ENCODE results near the gene ARMC5. TPM values are rescaled to one million over a fixed set of nuclear protein-coding genes. Genes with fewer than 3 reads are reported as not detected.
A peak's percentile ranks its signal among the peaks of the same experiment; 100 is the strongest.

ARMC5 gene
- total RNA-seq, 1 experiment from 2014 or later: 6.7 TPM

DNA sequence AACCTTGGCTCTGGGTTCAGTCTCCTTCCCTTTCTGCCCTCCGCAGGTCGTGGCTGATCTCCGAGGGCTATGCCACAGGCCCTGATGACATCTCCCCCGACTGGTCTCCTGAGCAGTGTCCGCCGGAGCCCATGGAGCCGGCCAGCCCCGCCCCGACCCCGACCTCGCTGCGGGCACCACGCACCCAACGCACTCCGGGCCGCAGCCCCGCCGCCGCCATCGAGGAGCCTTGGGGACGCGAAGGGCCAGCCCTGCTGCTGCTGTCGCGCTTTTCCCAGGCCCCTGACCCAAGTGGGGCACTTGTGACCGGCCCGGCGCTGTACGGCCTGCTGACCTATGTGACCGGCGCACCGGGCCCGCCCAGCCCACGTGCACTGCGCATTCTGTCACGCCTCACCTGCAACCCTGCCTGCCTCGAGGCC is 5.1 kb downstream of the ARMC5 start:
- no peak overlapping the region for H3K27ac ChIP-seq
- H3K27me3 ChIP-seq: no peaks in the 10 kb centered on the region
- H3K4me1 ChIP-seq: no peaks in the 10 kb centered on the region
- no peaks in the 10 kb centered on the region; the same call in 1 of the 2 replicates for H3K36me3 ChIP-seq
- no peak for DNase-seq
- H3K9me3 ChIP-seq (replicated peaks): no peaks in the 10 kb centered on the region
- no peak overlapping the region for H3K4me3 ChIP-seq

DNA sequence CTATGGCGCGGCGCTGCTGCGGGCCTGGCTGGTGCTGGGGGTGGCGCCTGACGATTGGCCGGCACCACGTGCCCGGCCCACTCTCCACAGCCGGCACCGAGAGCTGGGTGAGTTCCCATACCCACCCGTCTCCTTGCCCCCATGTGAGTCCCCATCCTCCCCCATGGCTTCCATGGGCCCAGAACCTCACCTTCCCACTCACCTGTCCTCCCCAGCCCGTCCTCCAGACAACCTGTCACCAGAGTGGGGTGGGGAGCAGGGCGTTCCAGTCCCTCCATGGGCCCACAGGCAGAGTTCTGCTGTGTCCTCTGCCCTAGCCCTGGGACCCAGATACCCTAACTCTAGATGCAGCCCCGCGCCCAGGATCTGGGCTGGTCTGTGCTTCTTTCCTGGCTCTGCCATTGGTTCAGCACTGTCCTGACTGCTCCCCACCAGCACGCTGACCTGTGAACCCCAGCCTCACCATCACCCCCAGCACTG is 5.5 kb downstream of the ARMC5 start:
- DNase-seq: no peak
- no peaks in the 10 kb centered on the region for H3K9me3 ChIP-seq (replicated peaks)
- no peak overlapping the region for H3K27ac ChIP-seq
- H3K27me3 ChIP-seq: no peaks in the 10 kb centered on the region
- H3K4me3 ChIP-seq: no peak overlapping the region
- no peaks in the 10 kb centered on the region for H3K4me1 ChIP-seq
- no peaks in the 10 kb centered on the region; the same call in 1 of the 2 replicates for H3K36me3 ChIP-seq

DNA sequence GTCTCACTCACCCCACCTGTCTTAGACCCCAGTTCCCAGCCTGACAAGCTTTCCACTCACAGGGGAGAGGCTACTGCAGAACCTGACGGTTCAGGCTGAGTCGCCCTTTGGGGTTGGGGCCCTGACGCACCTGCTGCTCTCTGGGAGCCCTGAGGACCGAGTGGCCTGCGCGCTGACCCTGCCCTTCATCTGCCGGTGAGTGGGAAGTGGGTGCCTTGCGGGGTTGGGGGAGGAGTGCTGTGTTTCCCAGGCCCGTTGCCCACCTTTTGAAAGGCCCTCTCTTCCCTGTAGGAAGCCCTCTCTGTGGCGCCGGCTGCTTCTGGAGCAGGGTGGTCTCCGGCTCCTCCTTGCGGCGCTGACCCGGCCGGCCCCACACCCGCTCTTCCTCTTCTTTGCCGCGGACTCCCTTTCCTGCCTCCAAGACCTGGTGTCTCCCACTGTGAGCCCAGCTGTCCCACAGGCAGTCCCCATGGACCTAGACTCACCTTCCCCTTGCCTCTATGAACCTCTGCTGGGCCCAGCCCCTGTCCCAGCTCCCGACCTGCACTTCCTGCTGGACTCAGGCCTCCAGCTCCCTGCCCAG is 6.6 kb downstream of the ARMC5 start:
- Histone ChIP-seq H3K4me1 (no peaks in the 10 kb centered on the region), H3K27me3 (no peaks in the 10 kb centered on the region), H3K9me3 (replicated peaks) (no peaks in the 10 kb centered on the region)

DNA sequence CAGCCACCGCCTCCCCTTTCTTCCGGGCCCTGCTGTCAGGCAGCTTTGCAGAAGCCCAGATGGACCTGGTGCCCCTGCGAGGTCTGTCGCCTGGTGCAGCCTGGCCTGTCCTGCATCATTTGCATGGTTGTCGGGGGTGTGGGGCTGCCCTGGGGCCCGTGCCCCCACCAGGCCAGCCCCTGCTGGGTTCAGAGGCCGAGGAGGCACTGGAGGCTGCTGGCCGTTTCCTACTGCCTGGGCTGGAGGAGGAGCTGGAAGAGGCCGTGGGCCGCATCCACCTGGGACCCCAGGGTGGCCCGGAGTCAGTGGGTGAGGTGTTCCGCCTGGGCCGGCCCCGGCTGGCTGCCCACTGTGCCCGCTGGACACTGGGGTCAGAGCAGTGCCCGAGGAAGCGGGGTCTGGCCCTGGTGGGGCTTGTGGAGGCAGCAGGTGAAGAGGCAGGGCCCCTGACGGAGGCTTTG is 7.1 kb downstream of the ARMC5 start:
- Histone ChIP-seq H3K27me3 (no peaks in the 10 kb centered on the region), H3K36me3 (no peaks in the 10 kb centered on the region; the same call in 1 of the 2 replicates), H3K9me3 (replicated peaks) (no peaks in the 10 kb centered on the region), H3K27ac (no peak overlapping the region), H3K4me1 (no peaks in the 10 kb centered on the region), H3K4me3 (no peak overlapping the region)
- no peak for DNase-seq

More for the DNA sequence above, 6.6 kb downstream of the ARMC5 start:
- H3K36me3 ChIP-seq: no peaks in the 10 kb centered on the region; the same call in 1 of the 2 replicates
- no peak for DNase-seq
- H3K27ac ChIP-seq: no peak overlapping the region
- no peak overlapping the region for H3K4me3 ChIP-seq

DNA sequence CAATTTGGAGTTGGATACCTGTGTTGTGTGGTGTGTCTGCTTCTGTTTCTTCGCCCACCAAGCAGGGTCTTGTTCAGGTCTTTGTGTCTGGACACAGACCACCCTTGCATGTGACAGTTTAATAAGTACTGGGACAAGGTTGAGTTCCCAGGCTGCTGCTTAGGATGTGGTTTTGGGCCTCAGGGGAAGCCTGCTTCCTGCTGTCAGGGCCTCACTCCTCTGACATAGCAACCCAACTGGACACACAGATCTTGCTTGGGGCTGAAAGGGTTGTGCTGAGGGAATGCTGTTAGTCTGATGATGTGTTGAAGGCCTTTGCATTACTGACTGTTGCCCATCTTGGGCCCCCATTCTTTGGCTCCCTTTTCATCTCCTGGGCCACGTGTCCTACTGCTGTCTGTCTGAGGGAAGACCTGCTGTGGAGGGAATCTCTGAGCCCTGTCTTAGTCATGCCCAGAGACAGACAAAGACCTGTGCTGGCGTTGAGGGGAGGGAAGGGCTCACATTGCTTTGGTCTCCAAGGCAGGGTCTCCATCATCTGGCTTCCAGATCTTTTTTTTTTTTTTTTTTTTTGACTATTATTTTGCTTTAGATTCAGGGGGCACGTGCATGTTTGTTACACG is 8.0 kb downstream of the ARMC5 start:
- Histone ChIP-seq H3K27ac (no peak overlapping the region), H3K4me1 (no peaks in the 10 kb centered on the region), H3K9me3 (replicated peaks) (no peaks in the 10 kb centered on the region), H3K36me3 (no peaks in the 10 kb centered on the region; the same call in 1 of the 2 replicates), H3K4me3 (no peak overlapping the region), H3K27me3 (no peaks in the 10 kb centered on the region)
- DNase-seq: peak in 1 of 2 experiments; percentile 27

DNA sequence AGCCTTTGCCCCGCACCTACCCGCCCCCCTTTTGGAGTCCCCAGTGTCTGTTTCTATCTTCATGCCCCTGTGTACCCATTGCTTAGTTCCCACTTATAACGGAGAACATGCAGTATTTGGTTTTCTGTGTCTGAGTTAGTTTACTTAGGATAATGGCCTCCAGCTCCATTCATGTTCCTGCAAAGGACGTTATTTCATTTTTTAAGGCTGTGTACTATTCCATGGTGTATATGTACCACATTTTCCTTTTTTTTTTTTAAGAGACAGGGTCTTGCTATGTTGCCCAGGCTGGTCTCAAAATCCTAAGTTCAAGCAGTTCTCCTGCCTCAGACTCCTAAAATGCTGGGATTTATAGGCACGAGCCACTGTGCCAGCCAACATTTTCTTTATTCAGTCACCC is 8.6 kb downstream of the ARMC5 start:
- H3K27me3 ChIP-seq: no peaks in the 10 kb centered on the region
- no peak overlapping the region for H3K4me3 ChIP-seq
- no peaks in the 10 kb centered on the region for H3K4me1 ChIP-seq
- no peaks in the 10 kb centered on the region; the same call in 1 of the 2 replicates for H3K36me3 ChIP-seq
- no peak for DNase-seq
- H3K27ac ChIP-seq: no peak overlapping the region
- H3K9me3 ChIP-seq (replicated peaks): no peaks in the 10 kb centered on the region

DNA sequence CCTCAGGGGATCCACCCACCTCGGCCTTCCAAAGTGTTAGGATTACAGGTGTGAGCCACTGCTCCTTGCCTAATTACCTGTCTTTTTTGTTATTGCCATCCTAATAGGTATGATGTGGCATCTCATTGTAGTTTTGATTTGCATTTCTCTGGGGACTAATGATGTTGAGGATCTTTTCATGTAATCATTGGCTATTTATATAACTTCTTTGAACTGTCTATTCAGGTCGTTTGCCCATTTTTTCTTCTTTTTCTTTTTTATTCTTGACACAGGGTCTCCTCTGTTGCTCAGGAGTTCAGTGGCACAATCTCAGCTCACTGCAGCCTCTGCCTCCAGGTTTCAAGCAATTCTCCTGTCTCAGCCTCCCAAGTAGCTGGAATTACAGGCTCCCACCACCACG is 11.3 kb downstream of the ARMC5 start:
- Histone ChIP-seq H3K9me3 (replicated peaks) (no peaks in the 10 kb centered on the region), H3K4me1 (0 out of 2 replicates have a peak, but pooled peaks cover 2% of the 10 kb centered on the region), H3K36me3 (peaks cover 20% of the 10 kb centered on the region), H3K4me3 (peak overlapping the region; percentile 73; the same call in 1 of the 2 replicates), H3K27me3 (no peaks in the 10 kb centered on the region), H3K27ac (no peak overlapping the region)
- no peak for DNase-seq

DNA sequence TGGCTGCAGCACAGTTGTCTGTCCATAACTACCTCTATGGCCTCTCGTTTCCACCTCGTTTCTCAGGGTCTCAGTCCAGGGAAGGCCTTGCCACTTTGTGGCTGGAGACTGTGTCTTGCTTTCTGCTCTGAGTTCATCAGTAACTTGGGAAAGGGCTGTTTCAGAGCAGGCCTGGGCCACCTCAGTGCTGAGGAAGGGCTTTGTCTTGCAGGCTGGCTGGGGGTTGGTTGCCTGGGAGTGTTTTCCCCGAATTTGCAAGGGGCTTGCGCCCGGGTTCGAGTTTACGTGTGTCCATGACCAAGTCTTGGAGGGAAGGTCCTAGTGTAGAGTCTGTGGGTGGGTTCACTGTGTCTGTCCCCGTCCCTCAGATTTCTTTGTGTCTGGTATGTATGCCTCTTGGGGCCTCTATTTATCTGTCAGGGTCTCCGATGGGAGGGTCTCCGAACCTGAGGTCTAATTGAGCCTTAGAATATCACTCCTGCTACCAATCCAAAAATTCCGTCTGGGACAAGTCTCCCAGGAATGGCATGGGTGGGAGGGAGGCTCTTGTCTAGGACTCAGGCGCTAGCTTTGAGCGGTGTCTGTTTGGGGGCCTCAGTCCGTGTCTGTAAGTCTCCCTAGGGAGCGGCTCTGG is 12.1 kb downstream of the ARMC5 start:
- peaks cover 25% of the 10 kb centered on the region for H3K36me3 ChIP-seq
- 0 out of 2 replicates have a peak, but pooled peaks cover 2% of the 10 kb centered on the region for H3K4me1 ChIP-seq
- peak overlapping the region; percentile 70 for H3K27ac ChIP-seq
- H3K4me3 ChIP-seq: peak overlapping the region; percentile 73
- no peaks in the 10 kb centered on the region for H3K9me3 ChIP-seq (replicated peaks)
- H3K27me3 ChIP-seq: no peaks in the 10 kb centered on the region
- peak in 1 of 2 experiments; percentile 32 for DNase-seq

DNA sequence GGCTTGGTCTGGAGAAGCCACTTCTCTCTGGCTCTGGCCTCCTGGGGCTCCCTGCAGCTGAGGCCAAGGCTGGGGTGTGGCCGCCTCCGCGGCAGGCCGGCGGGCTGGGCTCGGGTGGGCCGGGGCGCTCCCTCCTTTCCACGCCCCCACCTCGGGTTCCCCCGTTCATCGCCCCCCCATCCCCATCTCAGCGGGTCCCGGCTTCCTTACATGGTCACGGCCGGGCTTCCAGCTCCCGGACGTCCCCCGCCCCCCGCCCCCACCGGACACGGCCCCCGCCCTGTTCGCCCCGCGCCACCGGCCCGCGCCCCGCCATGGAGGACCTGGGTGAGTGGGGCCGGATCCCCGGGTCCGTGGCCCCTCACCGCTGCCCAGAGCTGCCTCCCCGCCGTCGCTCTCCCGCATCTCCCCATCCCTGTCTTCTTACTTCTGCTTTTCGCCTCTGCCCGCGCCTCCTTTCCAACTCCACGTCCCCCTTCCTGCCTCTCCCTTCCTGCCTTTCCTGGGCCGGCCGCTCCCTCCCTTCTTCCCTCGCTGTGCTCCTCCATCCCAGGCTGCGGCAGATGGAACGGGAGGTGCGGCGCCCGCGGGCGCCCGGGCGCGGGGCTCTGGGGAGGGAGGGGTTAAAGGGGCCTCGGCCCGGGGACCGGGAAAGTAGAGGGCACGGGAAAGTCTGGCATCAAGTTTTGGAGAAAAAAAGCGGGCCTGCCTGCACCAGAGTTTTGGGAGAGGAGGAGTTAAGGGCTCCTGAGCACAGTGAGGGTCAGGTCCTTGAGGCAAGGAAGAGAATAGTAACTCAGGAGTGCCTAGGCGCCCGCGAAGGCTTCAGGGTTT is 12.8 kb downstream of the ARMC5 start, which contains the start of gene TGFB1I1:
TSS of gene TGFB1I1 (plus strand) at position 278 of the 834 bp plus-strand sequence. CDS start at position 315, 37 bp downstream.
- Histone ChIP-seq H3K27me3 (no peaks in the 10 kb centered on the region), H3K36me3 (peaks cover 29% of the 10 kb centered on the region), H3K27ac (peak within 1 kb of the TSS; percentile 70), H3K4me3 (peak within 1 kb of the TSS; percentile 73), H3K4me1 (0 out of 2 replicates have a peak, but pooled peaks cover 2% of the 10 kb centered on the region), H3K9me3 (replicated peaks) (no peaks in the 10 kb centered on the region)
- DNase-seq: peak; percentile 82 to 83

DNA sequence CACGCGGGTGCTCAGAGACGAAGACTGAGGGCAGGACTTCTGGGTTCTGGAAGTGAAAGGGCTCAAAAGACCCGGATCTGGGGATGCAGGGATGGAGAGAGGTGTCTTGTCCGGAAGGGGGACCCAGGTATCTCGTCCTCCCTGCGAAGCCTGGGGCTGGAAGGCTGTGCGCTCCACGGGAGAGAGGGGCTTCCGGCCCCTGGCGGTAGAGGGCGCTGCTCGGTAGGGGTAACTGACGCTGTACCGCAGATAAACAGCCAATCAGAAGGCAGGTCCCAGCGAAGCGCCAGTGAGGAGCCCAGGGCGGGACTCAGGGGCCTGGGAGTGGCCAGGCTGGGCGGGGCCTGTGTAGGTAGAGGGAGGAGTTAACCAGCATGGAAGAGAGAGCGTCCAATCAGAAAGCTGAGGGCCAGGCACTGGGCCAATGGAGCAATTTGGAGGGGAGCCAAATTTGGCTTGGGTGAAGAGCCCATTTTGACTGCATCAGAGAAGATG is 13.5 kb downstream of the ARMC5 start:
- Histone ChIP-seq H3K27ac (peak overlapping the region; percentile 70; the same call in 1 of the 2 replicates), H3K9me3 (replicated peaks) (no peaks in the 10 kb centered on the region), H3K36me3 (peaks cover 31% of the 10 kb centered on the region), H3K4me3 (peak overlapping the region; percentile 73), H3K4me1 (0 out of 2 replicates have a peak, but pooled peaks cover 2% of the 10 kb centered on the region), H3K27me3 (no peaks in the 10 kb centered on the region)
- peak; percentile 70 to 82 for DNase-seq

DNA sequence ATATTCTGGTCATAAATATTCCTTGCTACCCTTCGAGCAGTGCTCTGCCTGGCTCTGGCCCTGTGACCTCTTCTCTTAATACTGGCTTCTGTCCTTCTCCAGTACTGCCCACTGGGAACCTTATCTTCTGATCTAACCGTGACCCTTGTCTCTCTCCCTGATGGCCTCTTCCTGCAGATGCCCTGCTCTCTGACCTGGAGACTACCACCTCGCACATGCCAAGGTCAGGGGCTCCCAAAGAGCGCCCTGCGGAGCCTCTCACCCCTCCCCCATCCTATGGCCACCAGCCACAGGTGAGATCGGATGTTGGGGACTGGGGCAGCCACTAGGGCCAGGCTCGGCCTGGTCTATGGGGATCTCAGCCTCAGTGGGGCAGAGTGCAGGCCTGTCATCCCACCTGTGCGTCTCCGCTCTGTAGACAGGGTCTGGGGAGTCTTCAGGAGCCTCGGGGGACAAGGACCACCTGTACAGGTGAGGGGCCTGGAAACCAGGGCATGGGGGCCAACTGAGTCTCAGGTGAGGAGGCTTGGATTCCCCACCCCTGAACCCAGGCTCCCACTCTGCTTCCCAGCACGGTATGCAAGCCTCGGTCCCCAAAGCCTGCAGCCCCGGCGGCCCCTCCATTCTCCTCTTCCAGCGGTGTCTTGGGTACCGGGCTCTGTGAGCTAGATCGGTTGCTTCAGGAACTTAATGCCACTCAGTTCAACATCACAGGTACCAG is 14.1 kb downstream of the ARMC5 start:
- Histone ChIP-seq H3K27me3 (no peaks in the 10 kb centered on the region), H3K9me3 (replicated peaks) (no peaks in the 10 kb centered on the region), H3K4me3 (no peak overlapping the region), H3K36me3 (peaks cover 34% of the 10 kb centered on the region), H3K4me1 (0 out of 2 replicates have a peak, but pooled peaks cover 2% of the 10 kb centered on the region), H3K27ac (no peak overlapping the region)
- no peak for DNase-seq

DNA sequence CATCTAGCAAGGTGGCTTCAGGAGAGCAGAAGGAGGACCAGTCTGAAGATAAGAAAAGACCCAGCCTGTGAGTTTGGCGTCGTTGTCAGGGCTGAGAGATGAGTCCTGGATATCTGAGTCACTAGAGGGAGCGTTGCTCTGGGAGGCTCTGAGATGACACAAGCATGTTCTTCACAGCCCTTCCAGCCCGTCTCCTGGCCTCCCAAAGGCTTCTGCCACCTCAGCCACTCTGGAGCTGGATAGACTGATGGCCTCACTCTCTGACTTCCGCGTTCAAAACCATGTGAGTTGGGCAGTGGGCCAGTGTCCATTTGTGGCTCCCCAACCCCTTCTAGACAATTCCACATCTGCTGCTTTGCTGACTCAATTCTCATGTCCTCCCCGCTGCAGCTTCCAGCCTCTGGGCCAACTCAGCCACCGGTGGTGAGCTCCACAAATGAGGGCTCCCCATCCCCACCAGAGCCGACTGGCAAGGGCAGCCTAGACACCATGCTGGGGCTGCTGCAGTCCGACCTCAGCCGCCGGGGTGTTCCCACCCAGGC is 14.9 kb downstream of the ARMC5 start:
- Histone ChIP-seq H3K36me3 (peaks cover 34% of the 10 kb centered on the region), H3K4me1 (0 out of 2 replicates have a peak, but pooled peaks cover 2% of the 10 kb centered on the region), H3K9me3 (replicated peaks) (no peaks in the 10 kb centered on the region), H3K27me3 (no peaks in the 10 kb centered on the region), H3K27ac (no peak overlapping the region), H3K4me3 (no peak overlapping the region)
- DNase-seq: no peak

Measured in SJCRH30 (cell line).